NCI-H510A (cell line): ENCODE measurements around the gene TRIM44.

ENCODE experiments used
- DNase-seq: peaks from one replicate; lab custom pipeline; 2025; lab: John Stamatoyannopoulos, UW

TRIM44 gene

GRCh38 chr11:35791088-35791958, 128.7 kb downstream of the TRIM44 start:
- peak; percentile 11 for DNase-seq

GRCh38 chr11:35792148-35792845, 129.7 kb downstream of the TRIM44 start:
- DNase-seq, result no peak

- DNase-seq, result no peak
These were observed 130.2 kb downstream of the TRIM44 start for GRCh38 chr11:35792846-35793192.

GRCh38 chr11:35794333-35794732, 131.8 kb downstream of the TRIM44 start:
- DNase-seq, result no peak

- DNase-seq, result no peak
These were observed 132.3 kb downstream of the TRIM44 start for GRCh38 chr11:35794850-35795249.

- no peak for DNase-seq
These were observed 134.0 kb downstream of the TRIM44 start for GRCh38 chr11:35796562-35796961.

GRCh38 chr11:35798423-35798822, 135.8 kb downstream of the TRIM44 start:
- DNase-seq, result no peak

GRCh38 chr11:35798983-35799382, 136.4 kb downstream of the TRIM44 start:
- DNase-seq, result no peak

GRCh38 chr11:35799655-35800054, 137.1 kb downstream of the TRIM44 start:
- no peak for DNase-seq

- no peak for DNase-seq
These were observed 138.7 kb downstream of the TRIM44 start for GRCh38 chr11:35800970-35801953.

- DNase-seq, result no peak
These were observed 139.6 kb downstream of the TRIM44 start for GRCh38 chr11:35802221-35802620.

GRCh38 chr11:35802672-35803071, 140.1 kb downstream of the TRIM44 start:
- DNase-seq, result no peak

- DNase-seq, result no peak
These were observed 140.5 kb downstream of the TRIM44 start for GRCh38 chr11:35803115-35803514.

GRCh38 chr11:35804451-35805040, 142.0 kb downstream of the TRIM44 start:
- no peak for DNase-seq

- no peak for DNase-seq
These were observed 147.0 kb downstream of the TRIM44 start for GRCh38 chr11:35809561-35809960.

GRCh38 chr11:35810045-35810645, 147.6 kb downstream of the TRIM44 start:
- no peak for DNase-seq

- DNase-seq, result no peak
These were observed 149.2 kb downstream of the TRIM44 start for GRCh38 chr11:35811783-35812182.

- DNase-seq, result no peak
These were observed 150.3 kb downstream of the TRIM44 start for GRCh38 chr11:35812828-35813227.

GRCh38 chr11:35814081-35814695, 151.6 kb downstream of the TRIM44 start:
- no peak for DNase-seq

GRCh38 chr11:35814720-35815305, 152.2 kb downstream of the TRIM44 start:
- DNase-seq, result no peak
